Activated T-cell treated with anti-CD3 and anti-CD28 coated beads for 4 hours (primary cell): ENCODE measurements around the gene BMERB1.
"Not testable (repeated sequence)": the region's sequence is repeated elsewhere in the genome, so short reads cannot be mapped to it uniquely, and the experiment has no call there.

ENCODE experiments used
- DNase-seq: peaks from one replicate; pipeline ENCODE4 v3.0.0-alpha.2; 2020

Gene BMERB1

DNA sequence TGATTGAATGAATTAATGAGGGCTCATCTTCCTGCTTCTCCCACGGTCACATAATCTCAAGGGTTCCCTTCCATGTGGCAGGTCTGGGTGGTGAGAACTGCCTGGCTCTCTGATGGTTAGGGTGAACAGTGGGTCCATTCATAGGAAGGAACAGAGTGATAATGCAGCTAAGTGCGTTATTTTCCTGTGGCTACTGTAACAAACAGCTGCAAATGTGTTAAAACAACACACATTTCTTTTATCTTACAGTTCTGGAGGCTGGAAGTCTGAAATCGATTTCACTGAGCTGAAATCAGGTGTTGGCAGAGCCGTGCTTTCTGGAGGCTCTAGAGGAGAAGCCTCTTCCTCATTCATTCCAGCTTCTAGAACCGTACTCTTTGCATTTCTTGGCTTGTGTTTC is 95.3 kb downstream of the BMERB1 start:
- DNase-seq = no peak

DNA sequence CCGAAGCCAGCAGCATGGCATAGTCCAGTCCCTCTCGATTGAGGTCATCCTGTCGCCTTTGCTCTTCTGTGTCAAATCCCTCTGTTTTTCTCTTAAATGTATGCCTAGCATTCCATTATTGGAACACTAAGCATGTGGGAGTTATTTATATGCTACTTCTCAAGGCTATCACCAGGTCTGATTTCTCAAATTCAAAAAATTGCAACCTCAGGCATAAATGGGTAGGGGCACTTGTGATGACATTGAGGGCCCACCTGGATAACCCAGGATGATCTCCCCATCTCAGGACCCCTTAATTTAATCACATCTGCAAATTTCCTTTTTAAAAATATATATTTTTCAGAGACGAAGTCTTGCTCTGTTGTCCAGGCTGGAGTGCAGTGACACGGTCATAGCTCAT is 95.7 kb downstream of the BMERB1 start:
- no peak for DNase-seq

DNA sequence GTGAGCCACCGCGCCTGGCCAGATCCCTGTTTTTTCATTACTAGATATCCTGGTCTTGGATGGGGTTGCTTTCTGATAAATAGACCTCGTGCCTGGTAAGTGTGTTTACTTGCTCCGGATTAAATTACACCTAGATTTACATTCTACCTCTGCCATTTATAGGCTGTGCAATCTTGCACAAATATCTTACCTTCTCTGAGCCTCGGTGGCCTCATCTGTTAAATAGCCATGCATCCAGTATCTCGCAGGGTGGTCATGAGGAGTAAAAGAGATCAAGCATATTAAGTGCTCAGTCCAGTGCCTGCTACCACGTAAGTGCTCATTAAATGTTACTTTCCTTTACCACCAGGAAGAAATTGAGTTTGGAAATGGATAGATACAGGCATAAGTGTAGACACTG is 98.4 kb downstream of the BMERB1 start:
- DNase-seq = no peak

DNA sequence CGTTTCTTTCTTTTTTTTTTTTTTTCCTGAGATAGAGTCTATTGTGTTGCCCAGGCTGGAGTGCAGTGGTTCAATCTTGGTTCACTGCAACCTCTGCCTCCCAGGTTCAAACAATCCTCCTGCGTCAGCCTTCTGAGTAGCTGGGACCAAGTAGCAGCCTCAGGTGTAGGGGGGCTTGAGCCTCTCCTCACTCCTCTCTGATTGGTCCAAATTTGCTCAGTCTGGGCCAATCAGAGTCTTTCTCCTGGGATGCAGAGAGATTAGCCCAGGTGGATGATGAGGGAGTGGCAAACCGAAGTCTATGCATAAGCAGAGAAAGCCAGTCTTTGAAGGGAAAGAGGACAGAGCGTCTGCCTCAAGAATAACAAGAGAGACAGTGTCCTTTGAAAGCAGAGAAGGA is 99.0 kb downstream of the BMERB1 start:
- DNase-seq = no peak

DNA sequence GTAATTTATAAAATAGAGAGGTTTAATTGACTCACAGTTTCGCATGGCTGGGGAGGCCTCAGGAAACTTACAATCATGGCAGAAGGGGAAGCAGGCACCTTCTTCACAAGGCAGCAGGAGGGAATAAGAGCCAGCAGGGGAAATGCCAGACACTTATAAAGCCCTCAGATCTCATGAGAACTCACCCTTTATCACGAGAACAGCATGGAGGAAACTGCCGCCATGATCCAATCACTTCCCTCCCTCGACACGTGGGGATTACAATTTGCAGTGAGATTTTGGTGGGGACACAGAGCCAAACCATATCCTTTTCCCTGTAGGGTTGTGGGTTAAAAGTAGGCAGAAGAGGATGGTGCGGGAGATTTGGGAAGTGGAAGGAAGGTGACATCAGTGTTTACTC is 101.4 kb downstream of the BMERB1 start:
- no peak for DNase-seq

DNA sequence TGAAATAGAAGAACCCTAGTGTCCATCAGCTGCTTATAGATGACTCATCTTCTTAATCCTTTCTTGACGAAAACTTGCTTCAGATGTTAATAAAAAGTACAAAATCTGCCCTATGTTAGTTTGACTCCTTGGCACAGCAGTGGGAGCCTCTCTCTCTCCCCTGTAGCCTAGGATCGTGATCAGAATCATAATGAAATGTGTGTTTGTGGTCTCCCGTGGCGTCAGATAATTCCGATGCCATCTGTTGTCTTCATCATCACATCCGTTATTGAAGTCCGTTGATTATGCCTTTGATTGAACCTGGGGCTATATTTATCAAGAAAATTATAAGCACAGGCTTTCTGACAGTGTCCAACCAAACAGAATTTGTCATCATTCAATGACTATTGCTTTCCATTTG is 102.5 kb downstream of the BMERB1 start:
- no peak for DNase-seq

DNA sequence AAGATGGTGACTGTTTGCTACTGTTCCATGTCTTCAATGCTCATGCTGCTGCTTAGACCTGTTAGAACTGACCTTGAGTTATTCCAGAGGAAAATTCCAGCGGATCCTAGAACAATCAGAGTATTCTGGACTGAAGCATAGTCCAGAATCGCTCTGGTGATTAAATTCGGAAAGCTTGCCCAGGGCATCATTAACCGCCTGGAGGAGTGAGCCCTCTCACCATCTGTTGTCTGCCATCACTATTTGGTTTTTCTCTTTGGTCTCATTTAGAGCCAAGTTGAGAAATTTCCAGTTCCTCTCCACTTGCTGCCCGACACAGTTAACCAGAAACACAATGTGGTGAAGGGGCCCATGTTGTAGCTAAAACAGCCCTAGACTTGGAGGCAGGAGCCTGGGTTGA is 104.1 kb downstream of the BMERB1 start:
- no peak for DNase-seq

DNA sequence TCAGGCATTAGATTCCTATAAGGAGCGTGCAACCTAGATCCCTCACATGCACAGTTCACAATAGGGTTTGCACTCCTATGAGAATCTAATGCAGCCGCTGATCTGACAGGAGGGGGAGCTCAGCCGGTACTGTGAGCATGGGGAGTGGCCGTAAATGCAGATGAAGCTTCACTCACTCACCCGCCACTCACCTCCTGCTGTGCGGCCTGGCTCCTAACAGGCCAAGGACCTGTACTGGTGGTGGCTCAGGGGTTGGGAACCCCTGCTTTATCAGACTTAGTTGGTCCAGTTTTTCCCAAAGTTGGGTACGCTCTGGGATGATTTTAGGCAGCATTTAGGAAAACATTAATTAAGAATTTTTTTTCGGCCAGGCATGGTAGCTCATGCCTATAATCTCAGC is 104.8 kb downstream of the BMERB1 start:
- DNase-seq = no peak

DNA sequence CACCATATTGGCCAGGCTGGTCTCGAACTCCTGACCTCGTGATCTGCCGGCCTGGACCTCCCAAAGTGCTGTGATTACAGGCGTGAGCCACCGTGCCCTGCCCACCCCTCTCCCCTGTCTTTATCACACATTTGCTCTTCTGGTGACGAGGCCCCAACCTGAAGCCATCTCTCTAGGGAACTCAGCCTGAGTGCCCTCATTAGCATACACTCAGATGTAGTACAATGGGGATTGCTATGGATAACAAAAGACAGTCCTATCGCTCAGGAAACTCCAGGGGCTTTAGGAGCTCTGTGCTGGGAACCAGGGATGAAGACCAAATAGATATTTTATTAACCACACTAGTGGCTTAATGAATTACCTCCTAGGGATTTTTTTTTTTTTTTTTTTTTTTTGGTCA is 107.9 kb downstream of the BMERB1 start:
- DNase-seq = no peak

DNA sequence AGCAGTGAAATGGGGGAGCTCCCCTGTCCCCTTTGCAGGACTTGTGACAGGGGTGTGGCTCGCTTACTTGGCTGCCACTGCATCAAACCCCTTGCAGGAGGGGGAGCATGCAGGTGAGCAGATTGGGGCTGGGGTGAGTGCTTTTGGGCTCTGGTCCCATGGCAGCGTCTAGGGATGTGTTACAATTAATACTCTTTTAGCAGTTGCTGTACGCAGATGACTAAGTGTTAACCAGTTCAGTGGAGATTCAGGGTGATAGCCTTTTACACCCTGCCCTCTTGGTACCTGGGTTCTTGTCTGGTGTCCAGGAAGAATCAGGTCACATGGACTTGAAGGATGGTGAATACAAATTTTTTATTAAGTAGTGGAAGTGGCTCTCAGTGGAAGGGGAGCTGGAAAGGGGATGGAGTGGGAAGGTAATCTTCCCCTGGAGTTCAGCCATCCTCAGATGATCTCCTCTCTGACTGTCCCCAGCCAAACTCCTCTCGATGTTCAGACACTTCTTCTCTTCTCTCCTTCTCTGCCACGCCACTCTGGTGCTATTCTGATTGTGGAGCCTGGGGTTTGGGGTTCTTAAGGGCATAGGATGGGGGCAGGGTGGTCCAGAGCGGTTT is 108.5 kb downstream of the BMERB1 start:
- DNase-seq = no peak

DNA sequence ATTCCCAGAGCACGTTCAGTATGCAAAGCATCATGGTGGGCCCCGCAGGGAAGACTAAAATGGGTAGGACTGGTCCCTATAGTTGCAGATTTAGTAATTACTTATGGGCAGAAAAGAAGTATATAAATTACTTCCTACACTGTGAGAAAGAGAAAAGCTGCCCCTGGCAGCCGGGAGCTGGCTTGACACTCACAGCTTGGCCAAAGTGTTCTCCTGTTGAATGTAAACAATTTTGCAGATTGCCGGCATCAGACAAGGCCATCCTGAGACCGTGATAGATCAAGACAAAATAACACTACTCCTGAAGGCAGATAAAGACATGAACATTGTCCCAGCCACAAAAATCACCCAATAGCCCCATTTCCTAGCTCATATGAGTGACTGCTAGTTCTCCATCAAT is 110.0 kb downstream of the BMERB1 start:
- no peak for DNase-seq

DNA sequence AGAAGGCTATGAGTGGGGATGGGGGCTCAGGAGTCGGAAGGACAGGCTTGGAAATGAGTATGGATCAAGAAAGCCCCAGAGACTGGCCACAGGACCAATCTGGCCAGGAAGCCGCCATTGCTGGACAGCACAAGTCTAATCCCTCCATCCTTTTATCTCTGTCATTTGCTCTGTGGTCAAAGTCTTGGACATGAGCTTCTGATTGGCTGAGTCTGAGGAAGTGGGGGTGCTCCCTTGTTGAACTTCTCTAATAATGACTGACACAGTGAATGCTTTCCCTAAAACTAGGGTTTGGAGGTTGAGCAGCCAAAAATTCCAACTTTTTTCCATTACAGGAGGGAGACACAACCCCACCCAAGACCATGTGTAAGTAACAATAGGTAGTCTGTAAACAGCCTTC is 111.2 kb downstream of the BMERB1 start:
- DNase-seq = no peak

DNA sequence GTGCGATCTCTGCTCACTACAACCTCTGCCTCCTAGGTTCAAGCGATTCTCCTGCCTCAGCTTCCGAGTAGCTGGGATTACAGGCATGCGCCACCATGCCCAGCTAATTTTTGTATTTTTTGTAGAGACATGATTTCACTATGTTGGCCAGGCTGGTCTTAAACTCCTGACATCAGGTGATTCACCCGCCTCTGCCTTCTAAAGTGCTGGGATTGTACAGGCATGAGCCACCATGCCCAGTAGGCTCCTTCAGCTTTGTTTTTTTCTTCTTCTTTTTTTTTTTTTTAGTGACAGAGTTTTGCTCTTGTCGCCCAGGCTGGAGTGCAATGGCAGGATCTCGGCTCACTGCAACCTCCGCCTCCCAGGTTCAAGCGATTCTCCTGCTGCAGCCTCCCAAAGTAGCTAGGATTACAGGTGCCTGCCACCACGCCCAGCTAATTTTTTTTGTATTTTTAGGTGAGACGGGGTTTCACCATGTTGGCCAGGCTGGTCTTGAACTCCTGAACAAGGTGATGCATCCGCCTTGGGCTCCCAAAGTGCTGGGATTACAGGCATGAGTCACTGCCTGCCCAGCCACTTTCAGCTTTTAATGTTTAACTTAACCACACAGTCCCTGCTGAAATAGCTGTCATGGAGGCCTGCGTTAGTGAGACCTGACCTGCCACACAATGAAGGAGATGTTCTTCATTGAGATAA is 112.8 kb downstream of the BMERB1 start:
- not testable (repeated sequence) for DNase-seq

DNA sequence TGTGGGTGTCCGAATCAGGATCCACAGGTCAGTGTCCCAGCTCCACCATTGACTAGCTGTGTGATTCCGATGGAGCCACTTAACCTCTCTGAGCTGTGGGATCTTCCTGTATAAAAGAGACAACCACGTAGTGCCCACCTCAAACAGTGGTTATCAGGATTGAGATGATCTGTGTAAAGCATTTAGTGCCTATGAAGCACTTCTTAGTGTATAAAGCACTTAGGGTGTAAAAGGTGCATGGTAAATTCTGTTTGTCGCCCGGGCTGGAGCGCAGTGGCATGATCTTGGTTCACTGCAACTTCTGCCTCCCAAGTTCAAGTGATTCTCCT is 113.3 kb downstream of the BMERB1 start:
- no peak for DNase-seq

DNA sequence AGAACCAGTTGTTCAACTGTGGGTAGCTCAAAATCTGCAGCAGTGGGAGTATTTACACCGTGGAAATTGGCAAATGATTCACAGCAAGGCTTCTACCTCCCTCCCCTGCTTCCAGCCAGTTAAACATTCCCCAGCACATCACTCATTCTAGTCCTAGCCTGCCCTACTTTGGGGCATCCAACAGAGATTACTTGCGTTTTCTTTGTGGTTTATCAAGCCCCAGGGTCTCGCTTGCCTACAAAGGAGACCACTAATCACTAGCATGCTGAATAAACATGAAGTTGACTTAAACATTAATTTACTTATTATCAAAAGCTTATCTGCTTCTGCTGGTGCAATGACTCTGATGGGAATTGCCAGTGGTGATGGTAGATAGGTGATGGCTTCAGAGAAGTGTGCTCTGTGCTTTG is 114.1 kb downstream of the BMERB1 start:
- DNase-seq = no peak

DNA sequence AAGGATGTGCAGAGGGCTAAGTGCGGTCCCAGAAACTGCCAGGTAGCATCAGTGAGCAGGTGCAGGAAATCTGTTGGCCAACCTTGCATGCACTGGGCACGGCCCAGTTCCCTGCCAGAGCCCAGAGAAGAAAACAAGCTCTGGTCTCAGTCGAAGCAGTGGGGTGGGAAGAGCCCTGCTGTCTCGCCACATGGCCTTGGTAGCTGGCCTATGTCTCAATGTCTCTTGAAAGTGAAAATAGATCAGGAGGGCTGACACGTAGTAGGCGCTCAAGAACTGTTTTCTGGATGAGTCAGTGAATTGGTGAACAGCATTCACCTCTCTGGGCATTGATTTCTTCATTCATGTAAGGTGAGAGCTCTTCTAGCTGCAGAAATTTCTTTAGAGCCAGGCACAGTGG is 118.1 kb downstream of the BMERB1 start:
- DNase-seq = no peak

DNA sequence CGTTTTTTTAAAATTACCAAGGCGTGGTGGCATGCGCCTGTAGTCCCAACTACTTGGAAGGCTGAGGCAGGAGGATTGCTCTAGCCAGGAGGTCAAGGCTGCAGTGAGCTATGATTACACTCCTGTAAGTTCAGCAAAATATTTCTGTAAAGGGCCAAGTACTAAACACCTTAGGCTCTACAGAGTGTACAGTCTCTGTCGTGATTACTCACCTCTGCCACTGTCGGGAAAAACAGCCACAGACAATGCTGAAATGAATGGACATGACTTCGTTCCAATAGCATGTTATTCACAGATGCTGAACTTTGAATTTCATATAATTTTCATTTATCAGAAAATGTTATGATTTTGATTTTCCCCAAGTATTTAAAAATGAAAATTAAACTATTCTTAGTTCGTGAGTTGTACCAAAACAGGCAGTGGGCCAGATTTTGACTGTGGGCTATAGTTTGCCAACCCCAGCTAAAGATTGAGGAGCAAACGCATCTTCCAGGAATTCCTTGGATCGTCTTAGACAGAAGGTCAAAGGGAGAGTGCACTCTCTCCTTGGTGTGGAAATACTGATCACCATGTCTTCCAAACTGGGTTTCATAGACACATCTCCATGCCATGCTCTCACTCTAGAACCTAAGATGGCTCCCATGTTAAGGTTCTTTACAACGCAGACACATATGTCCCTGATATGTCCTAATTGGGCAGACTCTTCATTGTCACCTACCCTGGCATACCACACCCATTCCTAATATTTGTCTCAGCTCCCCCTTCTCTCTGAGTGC is 119.1 kb downstream of the BMERB1 start:
- DNase-seq = no peak

DNA sequence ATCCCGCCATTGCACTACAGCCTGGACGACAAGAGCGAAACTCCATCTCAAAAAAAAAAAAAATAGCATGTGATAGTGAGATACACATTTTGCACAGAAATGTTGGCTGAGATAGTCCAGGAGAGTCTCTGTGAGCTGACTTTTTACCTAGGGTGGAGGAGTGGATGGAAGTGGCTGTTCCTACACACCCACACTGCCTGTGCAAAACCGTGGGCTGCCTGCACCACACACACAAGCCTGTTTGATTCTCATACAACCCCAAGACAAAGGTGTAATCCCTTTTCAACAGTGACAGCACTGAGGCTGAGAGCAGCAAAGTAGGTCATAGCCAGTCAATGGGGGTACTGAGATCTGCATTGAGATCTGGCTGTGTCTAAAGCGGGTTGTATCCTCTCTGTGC is 121.7 kb downstream of the BMERB1 start:
- no peak for DNase-seq

DNA sequence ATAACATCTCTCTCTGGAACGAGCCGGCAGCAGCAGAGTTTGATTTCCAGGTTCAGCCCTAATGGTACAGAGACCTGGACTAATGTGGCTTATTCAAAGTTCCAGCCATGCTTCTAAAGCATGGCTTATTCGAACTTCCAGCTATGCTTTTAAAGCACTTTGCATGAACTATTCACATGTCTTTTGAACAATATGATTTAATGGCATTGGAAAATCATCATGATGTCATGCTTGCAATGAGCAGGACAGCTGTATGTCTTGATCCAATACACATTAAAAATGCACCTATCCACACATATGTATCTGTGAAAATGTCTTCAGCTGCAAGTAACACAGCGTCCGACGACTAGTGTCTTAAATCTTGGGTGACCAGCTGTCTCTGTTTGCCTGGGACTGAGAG is 122.9 kb downstream of the BMERB1 start:
- no peak for DNase-seq

DNA sequence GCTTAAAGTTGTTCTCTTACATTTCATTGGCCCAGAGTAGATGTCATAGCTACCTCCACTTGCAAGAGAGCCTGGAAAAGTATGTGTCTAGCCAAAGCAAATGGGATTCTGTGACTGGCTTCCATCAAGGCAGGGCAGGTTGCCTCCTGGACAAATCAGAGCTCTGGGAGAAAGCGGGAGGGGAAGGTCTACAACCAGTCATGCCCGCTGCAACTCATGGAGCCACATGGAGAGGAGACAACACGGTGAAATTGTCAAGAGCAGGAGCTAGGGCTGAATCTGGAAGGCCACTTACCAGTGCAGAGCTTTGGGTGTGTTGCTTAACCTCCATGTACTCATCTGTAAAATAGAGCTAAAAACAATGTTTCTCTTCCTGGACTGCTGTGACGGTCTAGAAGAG is 124.8 kb downstream of the BMERB1 start:
- DNase-seq = no peak

DNA sequence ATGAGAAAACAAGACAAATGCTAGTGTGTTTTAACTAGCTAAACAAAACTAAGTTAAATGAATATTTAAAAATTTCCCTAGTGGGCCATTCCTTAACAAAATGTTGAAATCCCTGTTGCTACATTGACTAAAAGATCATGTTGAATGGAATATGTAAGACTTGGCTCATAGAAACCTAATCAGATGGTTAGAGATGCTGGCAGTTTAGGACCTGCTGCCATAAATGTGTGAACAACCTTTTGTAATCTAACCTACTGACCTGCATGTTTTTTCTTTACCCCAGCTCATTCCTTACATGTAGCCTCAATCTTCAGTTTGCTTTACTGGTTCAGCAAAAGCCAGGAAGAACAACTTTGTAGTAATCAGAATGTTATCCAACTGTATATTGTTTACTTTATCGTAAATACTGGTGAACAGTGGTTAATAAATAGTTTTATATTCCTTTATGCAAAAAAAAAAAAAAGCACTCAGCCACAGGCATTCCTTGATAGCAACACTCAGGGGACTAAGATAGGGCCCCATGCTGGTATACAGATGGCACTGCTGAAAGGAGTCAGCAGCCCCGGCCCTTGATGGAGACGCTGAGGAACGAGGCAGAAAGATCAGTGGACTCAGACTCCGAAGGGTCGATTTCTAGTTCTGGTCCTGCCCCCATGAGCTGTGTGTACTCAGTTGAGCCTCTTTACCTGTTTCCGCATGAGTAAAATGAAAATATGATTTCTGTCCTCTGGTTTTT is 130.4 kb downstream of the BMERB1 start:
- DNase-seq = no peak

DNA sequence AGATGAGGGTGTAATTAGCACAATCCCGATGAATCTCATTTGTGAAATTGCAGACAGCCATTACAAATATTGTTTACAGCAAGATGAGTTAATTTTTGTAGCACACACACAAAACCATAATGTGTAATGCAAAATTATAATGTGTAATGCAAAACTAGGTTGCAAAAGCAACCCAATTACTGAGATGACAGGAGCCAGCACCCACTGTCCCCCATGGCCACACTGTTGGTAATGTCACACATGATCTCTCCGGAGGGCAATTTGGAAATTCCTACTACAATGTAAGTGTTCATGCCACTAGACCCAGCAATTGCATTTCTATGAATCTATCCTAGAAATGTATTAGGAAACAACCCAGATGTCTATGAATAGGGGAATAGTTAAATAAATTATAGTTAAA is 131.7 kb downstream of the BMERB1 start:
- DNase-seq = no peak

DNA sequence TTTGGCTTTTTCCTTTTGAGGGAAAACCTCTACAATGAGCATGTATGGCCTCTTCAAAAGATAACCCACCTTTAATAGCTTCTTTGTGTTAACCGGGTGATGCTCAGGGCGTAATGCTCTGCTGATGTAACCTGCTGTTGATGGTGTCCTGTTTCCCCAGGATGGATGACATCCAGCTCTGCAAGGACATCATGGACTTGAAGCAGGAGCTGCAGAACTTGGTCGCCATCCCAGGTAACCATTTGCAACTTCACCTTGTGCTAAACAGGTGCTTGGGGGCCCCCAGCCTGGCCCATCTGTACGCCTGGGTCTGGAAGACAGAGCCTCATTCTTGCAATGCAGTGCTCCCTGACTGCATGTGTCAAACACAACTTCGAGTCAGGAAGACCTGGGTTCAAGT is 133.4 kb downstream of the BMERB1 start:
- DNase-seq = no peak

DNA sequence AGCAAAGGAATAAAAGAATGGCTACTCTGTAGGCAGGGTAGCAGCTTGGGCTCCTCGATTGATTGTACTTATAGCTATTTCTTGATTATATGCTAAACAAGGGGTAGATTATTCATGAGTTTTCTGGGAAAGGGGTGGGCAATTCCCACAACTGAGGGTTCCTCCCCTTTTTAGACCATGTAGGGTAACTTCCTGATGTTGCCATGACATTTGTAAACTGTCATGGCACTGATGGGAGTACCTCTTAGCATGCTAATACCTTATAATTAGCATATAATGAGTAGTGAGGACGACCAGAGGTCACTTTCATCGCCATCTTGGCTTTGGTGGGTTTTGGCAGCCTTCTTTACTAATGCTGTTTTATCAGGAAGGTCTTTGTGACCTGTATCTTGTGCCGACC is 136.3 kb downstream of the BMERB1 start:
- not testable (repeated sequence) for DNase-seq
